ENCODE data around the gene SLC35E4. TPM values are rescaled to one million over a fixed set of nuclear protein-coding genes. Genes with fewer than 3 reads are reported as not detected.

SLC35E4 gene
- total RNA-seq, 4 donors from 2014 or later, result 1.7 to 9.9 (median 7.3) TPM

GRCh38 chr22:30640361-30640760, 4.8 kb downstream of the SLC35E4 start:
- no peaks in the 10 kb centered on the region for H3K36me3 ChIP-seq
- H3K4me1 ChIP-seq, result peaks cover 3 to 20% (median 12%) of the 10 kb centered on the region in 4 donors
- H3K9me3 ChIP-seq, result no peaks in the 10 kb centered on the region
- no peaks in the 10 kb centered on the region for H3K27me3 ChIP-seq
- H3K4me3 ChIP-seq, result no peak overlapping the region
- DNase-seq, result no peak
- TF ChIP-seq POLR2A (IDR thresholded peaks at IDR 0.05) (no peak), CTCF (IDR thresholded peaks at IDR 0.05) (no peak)
- H3K27ac ChIP-seq, result no peak overlapping the region

GRCh38 chr22:30640839-30641430, 5.4 kb downstream of the SLC35E4 start:
- TF ChIP-seq CTCF (IDR thresholded peaks at IDR 0.05) (no peak), POLR2A (IDR thresholded peaks at IDR 0.05) (no peak)
- no peak overlapping the region for H3K27ac ChIP-seq
- no peaks in the 10 kb centered on the region for H3K36me3 ChIP-seq
- no peaks in the 10 kb centered on the region for H3K9me3 ChIP-seq
- H3K27me3 ChIP-seq, result no peaks in the 10 kb centered on the region
- no peak for DNase-seq
- no peak overlapping the region for H3K4me3 ChIP-seq
- peaks cover 3 to 18% (median 10%) of the 10 kb centered on the region in 4 donors for H3K4me1 ChIP-seq

GRCh38 chr22:30643055-30643875, 7.7 kb downstream of the SLC35E4 start:
- no peak for TF ChIP-seq CTCF (IDR thresholded peaks at IDR 0.05)
- no peak for TF ChIP-seq POLR2A (IDR thresholded peaks at IDR 0.05)
- no peak for DNase-seq
- H3K4me1 ChIP-seq, result no peaks in the 10 kb centered on the region
- H3K36me3 ChIP-seq, result no peaks in the 10 kb centered on the region
- H3K27me3 ChIP-seq, result no peaks in the 10 kb centered on the region
- H3K4me3 ChIP-seq, result no peak overlapping the region
- no peaks in the 10 kb centered on the region for H3K9me3 ChIP-seq
- H3K27ac ChIP-seq, result no peak overlapping the region

GRCh38 chr22:30646518-30647160, 11.1 kb downstream of the SLC35E4 start:
- Histone ChIP-seq H3K4me3 (no peak overlapping the region), H3K27ac (no peak overlapping the region), H3K36me3 (no peaks in the 10 kb centered on the region), H3K9me3 (no peaks in the 10 kb centered on the region), H3K27me3 (no peaks in the 10 kb centered on the region), H3K4me1 (no peaks in the 10 kb centered on the region)
- no peak for DNase-seq
- TF ChIP-seq CTCF (IDR thresholded peaks at IDR 0.05) (no peak), POLR2A (IDR thresholded peaks at IDR 0.05) (no peak)

- Histone ChIP-seq H3K4me3 (no peak overlapping the region), H3K36me3 (no peaks in the 10 kb centered on the region), H3K4me1 (no peaks in the 10 kb centered on the region), H3K27ac (no peak overlapping the region), H3K9me3 (no peaks in the 10 kb centered on the region), H3K27me3 (no peaks in the 10 kb centered on the region)
- no peak for DNase-seq
- TF ChIP-seq POLR2A (IDR thresholded peaks at IDR 0.05) (no peak), CTCF (IDR thresholded peaks at IDR 0.05) (no peak)
Measured at GRCh38 chr22:30647536-30647935, 12.0 kb downstream of the SLC35E4 start.
